OCI-LY1 (cell line): ENCODE measurements around the gene CPSF7.

Experiments
- H2AFZ ChIP-seq: fragments of 200-600 bp; sonication (generic), shearing (Covaris generic); 2 replicates; pipeline ENCODE4 v1.6.0; 2014; ENCODE audit warnings: antibody characterized with exemption, mild to moderate bottlenecking, low read length
- H3F3A ChIP-seq: fragments of 200-600 bp; sonication (generic), shearing (Covaris generic); 2 replicates; pipeline ENCODE4 v1.6.0; 2014; ENCODE audit warnings: mild to moderate bottlenecking, antibody characterized with exemption, low read length, moderate library complexity; ENCODE audit not compliant: insufficient read depth
- H3K27ac ChIP-seq: fragments of 200-600 bp; sonication (generic); 2 replicates; pipeline ENCODE4 v1.5.1; 2014; ENCODE audit warnings: low read length, mixed run types, mild to moderate bottlenecking, low read depth; ENCODE audit not compliant: poor library complexity, severe bottlenecking
- H3K27me3 ChIP-seq: fragments of 200-600 bp; sonication (generic); 2 replicates; pipeline ENCODE4 v1.6.0; 2014; ENCODE audit warnings: antibody characterized with exemption, mild to moderate bottlenecking, low read length, moderate library complexity; ENCODE audit not compliant: insufficient read depth
- H3K36me3 ChIP-seq: fragments of 200-600 bp; sonication (generic); 2 replicates; pipeline ENCODE4 v1.6.1; 2014; ENCODE audit warnings: mild to moderate bottlenecking, antibody characterized with exemption, low read length, moderate library complexity, mixed read lengths; ENCODE audit not compliant: insufficient read depth
- H3K4me1 ChIP-seq: fragments of 200-600 bp; sonication (generic); 2 replicates; pipeline ENCODE4 v1.5.1; 2014; ENCODE audit warnings: mild to moderate bottlenecking, low read length, moderate library complexity; ENCODE audit not compliant: insufficient read depth, severe bottlenecking
- H3K4me2 ChIP-seq: fragments of 200-600 bp; sonication (generic), shearing (Covaris generic); 2 replicates; pipeline ENCODE4 v1.6.1; 2014; ENCODE audit warnings: low read length
- H3K4me3 ChIP-seq: fragments of 200-600 bp; sonication (generic); 2 replicates; pipeline ENCODE4 v1.5.1; 2014; ENCODE audit warnings: low read length, low read depth, mild to moderate bottlenecking, mixed read lengths; ENCODE audit not compliant: poor library complexity, severe bottlenecking
- H3K79me2 ChIP-seq: fragments of 200-600 bp; shearing (Covaris generic); 2 replicates; pipeline ENCODE4 v1.6.1; 2016; ENCODE audit warnings: mixed run types, low read length, mixed read lengths; ENCODE audit not compliant: insufficient read depth
- H3K9ac ChIP-seq: fragments of 200-600 bp; sonication (generic), shearing (Covaris generic); 2 replicates; pipeline ENCODE4 v1.6.1; 2014; ENCODE audit warnings: mild to moderate bottlenecking, low read length, mixed read lengths
- H3K9me2 ChIP-seq: fragments of 200-600 bp; sonication (generic), shearing (Covaris generic); 2 replicates; pipeline ENCODE4 v1.6.1; 2014; ENCODE audit warnings: low read depth, mild to moderate bottlenecking, low read length, mixed read lengths
- H3K9me3 ChIP-seq: fragments of 200-600 bp; shearing (Covaris generic); 2 replicates; pipeline ENCODE4 v1.6.1; 2014; ENCODE audit warnings: low read length, mixed read lengths
- H4K20me1 ChIP-seq: fragments of 200-600 bp; sonication (generic), shearing (Covaris generic); 2 replicates; pipeline ENCODE4 v1.6.0; 2016; ENCODE audit warnings: mild to moderate bottlenecking, low read length; ENCODE audit not compliant: insufficient read depth
- CTCF ChIP-seq: fragments of 200-600 bp; sonication (generic), shearing (Covaris generic); IDR thresholded peaks from 2 replicates; pipeline ENCODE4 v1.5.1; 2017; ENCODE audit warnings: mild to moderate bottlenecking, antibody characterized with exemption, low read length, moderate library complexity, mixed read lengths
- EZH2 ChIP-seq: fragments of 200-600 bp; sonication (generic), shearing (Covaris generic); IDR thresholded peaks from 2 replicates; pipeline ENCODE4 v1.8.0; 2017; ENCODE audit warnings: borderline replicate concordance, mixed run types, mild to moderate bottlenecking, antibody characterized with exemption, low read length, moderate library complexity, mixed read lengths

Gene CPSF7

GRCh38 chr11:61473370-61474012 lies 43.7 kb upstream of the CPSF7 start:
- H4K20me1 ChIP-seq: no peaks in the 10 kb centered on the region
- H3K9me2 ChIP-seq: no peaks in the 10 kb centered on the region
- no peaks in the 10 kb centered on the region; the same call in 1 of the 2 replicates for H3K36me3 ChIP-seq
- no peak overlapping the region for H3K9ac ChIP-seq
- H2AFZ ChIP-seq: no peak overlapping the region
- H3K4me1 ChIP-seq: no peaks in the 10 kb centered on the region
- no peaks in the 10 kb centered on the region for H3F3A ChIP-seq
- H3K9me3 ChIP-seq: no peaks in the 10 kb centered on the region
- no peak overlapping the region for H3K27ac ChIP-seq
- no peaks in the 10 kb centered on the region for H3K79me2 ChIP-seq
- no peak overlapping the region for H3K4me2 ChIP-seq
- no peak overlapping the region for H3K4me3 ChIP-seq
- TF ChIP-seq CTCF: no peak
- TF ChIP-seq EZH2: no peak
- no peaks in the 10 kb centered on the region for H3K27me3 ChIP-seq

GRCh38 chr11:61472868-61473267 lies 43.1 kb upstream of the CPSF7 start:
- TF ChIP-seq CTCF (no peak), EZH2 (no peak)
- Histone ChIP-seq H3K36me3 (no peaks in the 10 kb centered on the region; the same call in 1 of the 2 replicates), H3K27me3 (no peaks in the 10 kb centered on the region)

DNA sequence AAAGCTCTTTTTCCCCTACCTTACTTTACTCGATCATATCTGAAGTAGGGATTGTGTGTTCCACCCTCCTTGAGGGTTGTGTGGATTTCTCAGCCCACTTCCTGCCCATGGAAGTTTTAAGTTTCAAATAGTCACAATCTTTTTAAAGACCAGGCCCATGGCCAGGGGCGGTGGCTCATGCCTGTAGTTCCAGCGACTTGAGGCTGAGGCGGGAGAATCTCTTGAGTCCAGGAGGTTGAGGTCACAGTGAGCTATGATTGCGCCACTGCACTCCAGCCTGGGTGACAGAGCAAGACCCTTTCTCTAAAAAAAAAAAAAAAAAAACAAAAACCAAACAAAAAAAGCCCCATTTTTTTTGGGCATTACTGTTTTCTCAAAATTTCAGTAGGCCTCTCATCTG lies 42.5 kb upstream of the CPSF7 start:
- H3K79me2 ChIP-seq: no peaks in the 10 kb centered on the region
- no peak overlapping the region for H3K4me3 ChIP-seq
- no peak overlapping the region for H3K4me2 ChIP-seq
- no peak for TF ChIP-seq CTCF
- no peak for TF ChIP-seq EZH2
- H3K27ac ChIP-seq: no peak overlapping the region
- no peaks in the 10 kb centered on the region; the same call in 1 of the 2 replicates for H3K36me3 ChIP-seq
- no peak overlapping the region for H2AFZ ChIP-seq
- no peaks in the 10 kb centered on the region for H3K27me3 ChIP-seq
- no peak overlapping the region for H3K9ac ChIP-seq
- no peaks in the 10 kb centered on the region for H3F3A ChIP-seq
- H3K9me3 ChIP-seq: no peaks in the 10 kb centered on the region
- no peaks in the 10 kb centered on the region for H3K4me1 ChIP-seq
- no peaks in the 10 kb centered on the region for H3K9me2 ChIP-seq
- H4K20me1 ChIP-seq: no peaks in the 10 kb centered on the region

More at GRCh38 chr11:61472868-61473267, 43.1 kb upstream of the CPSF7 start:
- H2AFZ ChIP-seq: no peak overlapping the region
- no peaks in the 10 kb centered on the region for H4K20me1 ChIP-seq
- no peak overlapping the region for H3K9ac ChIP-seq
- H3K4me3 ChIP-seq: no peak overlapping the region
- H3K9me2 ChIP-seq: no peaks in the 10 kb centered on the region
- no peaks in the 10 kb centered on the region for H3F3A ChIP-seq
- no peaks in the 10 kb centered on the region for H3K79me2 ChIP-seq
- H3K27ac ChIP-seq: no peak overlapping the region
- no peak overlapping the region for H3K4me2 ChIP-seq
- H3K4me1 ChIP-seq: no peaks in the 10 kb centered on the region
- no peaks in the 10 kb centered on the region for H3K9me3 ChIP-seq
